ENCODE data around the gene MGA.

- TF ChIP-seq CTCF (optimal IDR thresholded peaks at IDR 0.05 in 1 of 3, IDR thresholded peaks at IDR 0.05 in 1 of 3, conservative IDR thresholded peaks at IDR 0.05 in 1 of 3; ENCODE audit: extremely low read depth in 1 of 3, insufficient read depth in 2 of 3, low read length in 3 of 3): no peak
- TF ChIP-seq EZH2 (IDR thresholded peaks at IDR 0.05; ENCODE audit: low read length): no peak
Measured at GRCh38 chr15:41659855-41660234, 360 bp upstream of the MGA start.

Measured in keratinocyte (primary cell).